Osteocyte (in vitro differentiated cells): ENCODE data around the gene PPM1L. TPM values are rescaled to one million over a fixed set of nuclear protein-coding genes. Genes with fewer than 3 reads are reported as not detected.

ENCODE experiments used
- DNase-seq: peaks from one replicate; pipeline ENCODE4 v3.0.0; 2021; ENCODE audit warnings: mixed read lengths; ENCODE audit not compliant: unreplicated experiment; ENCODE audit errors: extremely low spot score
- H3K27ac Mint-ChIP-seq: one replicate; pipeline ENCODE4 v1.8.0; 2021; ENCODE audit warnings: mild to moderate bottlenecking, mixed read lengths; ENCODE audit not compliant: unreplicated experiment
- H3K27me3 Mint-ChIP-seq: one replicate; pipeline ENCODE4 v1.8.0; 2021; ENCODE audit warnings: mixed read lengths; ENCODE audit not compliant: unreplicated experiment
- H3K36me3 Mint-ChIP-seq: one replicate; pipeline ENCODE4 v1.8.0; 2021; ENCODE audit warnings: mixed read lengths; ENCODE audit not compliant: unreplicated experiment
- H3K4me1 Mint-ChIP-seq: one replicate; pipeline ENCODE4 v1.8.0; 2021; ENCODE audit warnings: mixed read lengths; ENCODE audit not compliant: unreplicated experiment
- H3K4me3 Mint-ChIP-seq: one replicate; pipeline ENCODE4 v1.8.0; 2021; ENCODE audit warnings: mild to moderate bottlenecking, moderate library complexity, mixed read lengths; ENCODE audit not compliant: unreplicated experiment
- H3K9me3 Mint-ChIP-seq: one replicate; pipeline ENCODE4 v1.8.0; 2021; ENCODE audit warnings: mixed read lengths; ENCODE audit not compliant: unreplicated experiment
- CTCF ChIP-seq: fragments of 200-600 bp; sonication (generic); IDR thresholded peaks from 2 replicates; pipeline ENCODE4 v1.5.0; 2021; ENCODE audit warnings: antibody characterized with exemption, mild to moderate bottlenecking, moderate library complexity
- total RNA-seq: library from RNA; stranded (reverse); gene quantifications from 2 replicates; pipeline ENCODE4 v1.2.1, GENCODE V29; 2021

Gene PPM1L
- total RNA-seq, 1 donor from 2014 or later, result 9.1 TPM

GRCh38 chr3:160771811-160772459 is 15.9 kb downstream of the PPM1L start:
- Mint-ChIP-seq H3K9me3 (no peaks in the 10 kb centered on the region), H3K27me3 (peaks cover 19% of the 10 kb centered on the region), H3K36me3 (no peaks in the 10 kb centered on the region), H3K4me1 (no peaks in the 10 kb centered on the region), H3K27ac (no peak overlapping the region), H3K4me3 (no peak overlapping the region)
- no peak for TF ChIP-seq CTCF
- no peak for DNase-seq

GRCh38 chr3:160773722-160774121 is 17.7 kb downstream of the PPM1L start:
- H3K9me3 Mint-ChIP-seq, result no peaks in the 10 kb centered on the region
- DNase-seq, result no peak
- TF ChIP-seq CTCF, result no peak
- H3K4me3 Mint-ChIP-seq, result no peak overlapping the region
- H3K4me1 Mint-ChIP-seq, result no peaks in the 10 kb centered on the region
- H3K27me3 Mint-ChIP-seq, result peaks cover 19% of the 10 kb centered on the region
- H3K36me3 Mint-ChIP-seq, result no peaks in the 10 kb centered on the region
- no peak overlapping the region for H3K27ac Mint-ChIP-seq

- no peak for TF ChIP-seq CTCF
- H3K36me3 Mint-ChIP-seq, result no peaks in the 10 kb centered on the region
Observed at GRCh38 chr3:160774172-160774571, 18.1 kb downstream of the PPM1L start.

DNA sequence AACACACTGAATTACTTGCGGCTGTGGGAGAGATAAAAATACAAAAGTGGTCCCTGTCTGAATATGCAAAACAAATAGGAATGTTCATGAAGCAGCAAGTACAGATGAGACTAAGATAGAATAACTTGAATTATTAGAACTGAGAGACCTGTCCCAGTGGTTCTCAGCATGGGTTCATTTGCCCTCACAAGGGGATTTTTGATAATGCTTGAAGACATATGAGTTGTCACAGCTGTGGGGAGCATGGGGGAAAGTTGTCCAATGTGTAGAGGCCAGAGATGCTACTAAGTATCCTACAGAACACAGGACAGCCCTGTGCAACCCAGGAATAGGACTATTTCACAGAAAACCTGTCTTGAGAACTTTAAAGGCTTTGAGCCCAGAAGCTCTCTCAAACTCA is 22.4 kb downstream of the PPM1L start:
- DNase-seq, result no peak

More at GRCh38 chr3:160774172-160774571, 18.1 kb downstream of the PPM1L start:
- no peak for DNase-seq
- Mint-ChIP-seq H3K4me1 (no peaks in the 10 kb centered on the region), H3K27ac (no peak overlapping the region), H3K9me3 (no peaks in the 10 kb centered on the region), H3K4me3 (no peak overlapping the region), H3K27me3 (peaks cover 16% of the 10 kb centered on the region)

DNA sequence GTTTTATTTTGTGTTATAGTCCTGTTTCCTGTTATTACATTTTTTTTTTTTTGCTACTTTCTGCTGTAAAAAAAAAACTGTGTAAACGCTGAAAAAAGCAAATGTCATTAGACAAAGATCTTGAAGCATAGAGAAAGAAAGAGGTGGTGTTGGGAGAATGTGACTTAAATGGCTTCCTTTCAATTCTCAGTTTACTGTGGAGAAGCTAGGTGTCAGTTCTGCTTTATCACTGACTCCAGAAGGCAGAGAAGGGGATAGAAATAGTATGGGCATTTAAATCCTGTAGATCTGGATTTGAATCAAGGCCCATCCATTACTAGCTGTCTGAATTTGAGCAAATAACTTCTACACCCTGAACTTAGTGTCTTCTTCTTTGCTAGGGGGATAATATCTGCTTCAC is 23.0 kb downstream of the PPM1L start:
- Mint-ChIP-seq H3K27ac (no peak overlapping the region), H3K4me3 (no peak overlapping the region), H3K9me3 (no peaks in the 10 kb centered on the region), H3K4me1 (no peaks in the 10 kb centered on the region), H3K36me3 (no peaks in the 10 kb centered on the region), H3K27me3 (peaks cover 1% of the 10 kb centered on the region)
- no peak for DNase-seq
- no peak for TF ChIP-seq CTCF

More for the DNA sequence above, 22.4 kb downstream of the PPM1L start:
- H3K9me3 Mint-ChIP-seq, result no peaks in the 10 kb centered on the region
- no peak overlapping the region for H3K4me3 Mint-ChIP-seq
- peaks cover 5% of the 10 kb centered on the region for H3K27me3 Mint-ChIP-seq
- no peak for TF ChIP-seq CTCF
- no peaks in the 10 kb centered on the region for H3K4me1 Mint-ChIP-seq
- H3K36me3 Mint-ChIP-seq, result no peaks in the 10 kb centered on the region
- no peak overlapping the region for H3K27ac Mint-ChIP-seq
